ENCODE measurements around the gene FBXL16. TPM values are rescaled to one million over a fixed set of nuclear protein-coding genes. Genes with fewer than 3 reads are reported as not detected.
A peak's percentile ranks its signal among the peaks of the same experiment; 100 is the strongest.

FBXL16 gene
- total and polyA plus RNA-seq, 9 of the 15 experiments (the other 6 are each of a cell fraction or from before 2014, with no cell fraction given), result 0.21 to 8.2 (median 1.7) TPM

- ATAC-seq (peak; percentile 76), FAIRE-seq (peak; percentile 92), DNase-seq (ENCODE audit: extremely low read depth in 1 of 4, low spot score in 3 of 4) (peak; percentile 83 to 97 (median 90))
- intact Hi-C loops (cut with micrococcal nuclease), result loop anchor here (5.0 kb wide), 1 partner anchor 287 kb away; the partner anchor contains the start of gene NME4
- no peaks in the 10 kb centered on the region for H3K9me3 ChIP-seq (replicated peaks; ENCODE audit: control insufficient read depth, insufficient read depth, low read depth, low read length)
- CTCF ChIA-PET (ENCODE audit: low intra/inter-chr PET ratio), result no interaction called here
- no TSS peak for BruUV-seq (replicated peaks)
- H3K4me2 ChIP-seq (ENCODE audit: insufficient read depth, low read length), result peak within 1 kb of the TSS; percentile 75
- peak within 1 kb of the TSS; percentile 98 for H3K4me3 ChIP-seq
- H3K27ac ChIP-seq (ENCODE audit: extremely low read depth, low read depth, low read length), result peak within 1 kb of the TSS; percentile 88
- peak within 1 kb of the TSS; percentile 71 to 98 for H3K9ac ChIP-seq (ENCODE audit: insufficient read depth in 1 of 2, low read depth in 2 of 2, low read length in 2 of 2)
- H3K79me2 ChIP-seq (ENCODE audit: control insufficient read depth, insufficient read depth, low read length), result peaks cover 47% of the 10 kb centered on the region
- H3K36me3 ChIP-seq (ENCODE audit: control insufficient read depth, insufficient read depth, low read length), result peaks cover 66% of the 10 kb centered on the region
- peaks cover 21% of the 10 kb centered on the region for H4K20me1 ChIP-seq (replicated peaks; ENCODE audit: control insufficient read depth, insufficient read depth, low read length)
- WGBS (ENCODE audit: insufficient coverage, low coverage, missing lambda C conversion rate), result 17% methylated on average over 42 of the region's 91 CpGs
- POLR2A ChIA-PET, result interaction anchor here (0.6 to 0.8 kb wide), 5 partner anchors 9 to 442 kb away, joined by 3 to 6 read pairs (median 3); partner anchors contain the start of gene RHBDL1
- peaks cover 27 to 96% of the 10 kb centered on the region in 2 experiments for H3K4me1 ChIP-seq (replicated peaks in 1 of 2; ENCODE audit: control insufficient read depth in 2 of 2, insufficient read depth in 2 of 2, low read length in 2 of 2)
- peak within 1 kb of the TSS; percentile 24; the same call in 1 of the 2 replicates for H2AFZ ChIP-seq (ENCODE audit: low read depth, low read length)
- no peaks in the 10 kb centered on the region for H3K27me3 ChIP-seq (ENCODE audit: control insufficient read depth in 2 of 2, insufficient read depth in 2 of 2, low read length in 2 of 2)
- H3K9me1 ChIP-seq (ENCODE audit: control insufficient read depth, insufficient read depth, low read length), result peaks cover 13% of the 10 kb centered on the region
- in situ Hi-C loops (cut with MboI), result no loop called here
- TF ChIP-seq C11orf30 (IDR thresholded peaks at IDR 0.05; ENCODE audit: low read depth) (peak; percentile 70), TAF7 (tag; IDR thresholded peaks at IDR 0.05) (no peak), ZBTB34 (CRISPR knock-in tag; IDR thresholded peaks at IDR 0.05) (no peak), POLR2AphosphoS5 (IDR thresholded peaks at IDR 0.05; ENCODE audit: control insufficient read depth, insufficient read depth, low read depth, low read length) (peak; percentile 79; the same call in 1 of the 2 replicates), FIP1L1 (IDR thresholded peaks at IDR 0.05; ENCODE audit: low read depth, low read length, poor library complexity, severe bottlenecking) (peak; percentile 54), ZNF764 (CRISPR knock-in tag; IDR thresholded peaks at IDR 0.05; ENCODE audit: low read depth) (peak; percentile 72; the same call in 1 of the 2 replicates), GABPB1 (CRISPR knock-in tag; IDR thresholded peaks at IDR 0.05) (peak; percentile 96), FUS (optimal IDR thresholded peaks at IDR 0.05; ENCODE audit: low read depth, low read length) (peak; percentile 86), RCOR1 (IDR thresholded peaks at IDR 0.05; ENCODE audit: borderline replicate concordance in 1 of 2, low read depth in 2 of 2, low read length in 2 of 2) (peak in 1 of 2 experiments; percentile 40; a peak in 2 of 4 replicates), ATF4 (CRISPR knock-in tag; IDR thresholded peaks at IDR 0.05) (no peak)
Measured at GRCh38 chr16:684071-684794, 21.4 kb downstream of the FBXL16 start, which contains the start of gene JMJD8. Gene JMJD8 (minus strand): TSS chr16:684334. CDS start chr16:684319, 15 bp downstream.

All from K562 (cell line).